Endometrial microvascular endothelial cells (primary cell): ENCODE measurements around the gene CD209. TPM values are rescaled to one million over a fixed set of nuclear protein-coding genes. Genes with fewer than 3 reads are reported as not detected.
"Not testable (repeated sequence)": the region's sequence is repeated elsewhere in the genome, so short reads cannot be mapped to it uniquely, and the experiment has no call there.

Experiments used
- in situ Hi-C: cut with HindIII; loops from 2 replicates; pipeline ENCODE4 v1.10.0; 2017; ENCODE audit warnings: low sequenced_read_pairs, low pct_unique_long_range_greater_than_20kb; ENCODE audit errors: inconsistent ontology term
- total RNA-seq: library from RNA; depleted of rRNA; stranded (reverse); fragments of >200 nt; gene quantifications from one replicate; pipeline ENCODE4 v1.2.3, GENCODE V29; 2015; ENCODE audit errors: inconsistent ontology term

Gene CD209
- total RNA-seq, 1 donor from 2014 or later: not detected

DNA sequence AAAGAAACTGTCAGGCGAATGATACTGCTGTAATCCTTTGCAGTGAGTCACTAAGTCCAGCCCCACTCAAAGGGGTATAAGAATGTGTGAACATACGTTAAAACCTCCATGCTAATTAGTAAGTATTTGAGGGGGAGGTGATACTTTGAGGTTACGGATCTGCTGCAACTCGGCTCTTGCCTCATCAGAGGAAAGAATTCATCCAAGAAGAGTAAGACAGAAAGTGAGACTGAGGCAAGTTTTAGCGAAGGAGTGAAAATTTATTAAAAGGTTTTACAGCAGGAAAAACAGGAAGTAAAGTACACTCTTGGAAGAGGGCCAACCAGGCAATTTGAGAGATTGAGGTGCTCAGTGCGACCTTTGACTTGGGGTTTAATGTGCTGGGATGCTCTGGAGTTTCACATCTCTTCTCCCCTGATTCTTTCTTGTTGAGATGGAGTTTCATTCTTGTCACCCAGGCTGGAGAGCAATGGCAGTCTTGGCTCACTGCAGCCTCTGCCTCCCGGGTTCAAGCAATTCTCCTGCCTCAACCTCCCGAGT is 25.5 kb upstream of the CD209 start:
- in situ Hi-C loops: no loop called here

DNA sequence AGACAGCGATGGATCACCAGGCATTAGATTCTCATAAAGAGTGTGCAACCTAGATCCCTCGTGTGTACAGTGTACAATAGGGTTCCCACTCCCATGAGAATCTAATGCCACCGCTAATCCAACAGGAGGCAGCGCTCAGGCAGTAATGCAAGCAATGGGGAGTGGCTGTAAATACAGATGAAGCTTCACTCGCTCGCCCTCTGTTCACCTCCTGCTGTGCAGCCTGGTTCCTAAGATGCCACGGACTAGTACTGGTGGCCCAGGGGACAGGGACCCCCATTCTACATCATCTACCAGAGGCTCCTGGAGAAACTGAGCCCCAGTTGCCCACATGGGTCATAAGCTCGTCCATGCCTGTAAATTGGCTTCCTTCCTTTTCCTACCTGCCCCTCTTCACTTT is 23.7 kb upstream of the CD209 start:
- in situ Hi-C loops: no loop called here

DNA sequence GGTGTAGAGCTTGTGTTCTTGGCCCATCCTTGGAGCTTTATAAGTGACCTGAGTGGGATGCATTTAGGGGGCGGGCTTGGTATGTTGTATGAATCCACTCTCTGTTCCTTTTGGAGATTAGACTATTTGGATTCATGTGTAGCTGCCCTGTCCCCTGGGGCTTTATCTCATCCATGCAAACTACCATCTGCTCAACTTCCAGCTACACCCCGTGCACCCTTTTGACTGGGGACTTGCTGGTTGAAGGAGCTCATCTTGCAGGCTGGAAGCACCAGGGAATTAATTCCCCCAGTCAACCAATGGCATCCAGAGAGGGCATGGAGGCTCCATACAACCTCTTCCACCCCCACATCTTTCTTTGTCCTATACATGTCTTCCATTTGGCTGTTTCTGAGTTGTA is 21.8 kb upstream of the CD209 start:
- in situ Hi-C loops: no loop called here

DNA sequence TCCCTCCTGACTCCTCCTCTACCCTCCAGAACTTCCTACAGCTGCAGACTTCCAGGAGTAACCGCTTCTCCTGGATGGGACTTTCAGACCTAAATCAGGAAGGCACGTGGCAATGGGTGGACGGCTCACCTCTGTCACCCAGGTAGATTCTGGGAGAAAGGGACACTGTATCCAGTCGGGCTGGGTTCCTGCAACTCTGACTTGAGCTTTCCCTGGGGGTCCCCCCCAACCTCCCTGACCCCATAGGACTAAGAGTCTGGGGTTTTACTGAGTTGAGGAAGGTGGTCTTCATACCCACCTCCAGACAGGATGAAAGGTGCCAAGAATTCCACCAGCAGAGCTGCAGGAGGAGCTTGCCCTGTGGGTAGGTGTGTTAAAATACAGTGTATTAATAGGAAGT is 20.2 kb upstream of the CD209 start:
- in situ Hi-C loops: no loop called here

DNA sequence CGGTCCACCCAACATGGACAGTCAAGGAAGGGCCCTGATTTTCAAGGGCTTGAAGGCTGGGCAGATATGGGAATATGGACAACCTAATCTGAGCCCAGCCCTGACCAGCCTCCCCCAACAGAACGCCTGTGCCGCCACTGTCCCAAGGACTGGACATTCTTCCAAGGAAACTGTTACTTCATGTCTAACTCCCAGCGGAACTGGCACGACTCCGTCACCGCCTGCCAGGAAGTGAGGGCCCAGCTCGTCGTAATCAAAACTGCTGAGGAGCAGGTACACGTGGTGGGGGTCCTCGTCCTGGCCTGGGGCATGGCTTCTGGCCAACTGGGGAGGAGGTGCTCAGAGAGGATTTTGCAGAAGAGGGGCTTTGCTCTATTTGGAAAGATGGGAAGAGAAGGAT is 19.2 kb upstream of the CD209 start:
- in situ Hi-C loops: no loop called here

DNA sequence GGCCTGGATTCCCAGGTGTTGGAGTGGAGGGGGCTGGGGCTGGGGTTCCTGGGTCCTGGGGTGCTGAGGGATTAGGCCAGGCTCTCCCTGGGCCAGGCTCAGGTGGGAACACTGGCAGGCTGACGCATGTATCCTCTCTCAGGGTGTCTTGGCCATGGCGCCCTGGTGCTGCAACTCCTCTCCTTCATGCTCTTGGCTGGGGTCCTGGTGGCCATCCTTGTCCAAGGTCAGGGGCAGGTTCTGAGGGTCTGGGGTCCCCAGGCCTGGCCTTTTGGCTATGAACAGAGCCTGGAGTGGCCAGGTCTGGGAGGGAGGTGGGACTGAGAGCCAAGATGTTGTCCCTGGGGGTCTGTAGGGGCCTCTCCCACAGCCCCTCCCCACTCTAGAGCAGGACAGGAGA is 17.7 kb upstream of the CD209 start:
- in situ Hi-C loops: not testable (repeated sequence)

DNA sequence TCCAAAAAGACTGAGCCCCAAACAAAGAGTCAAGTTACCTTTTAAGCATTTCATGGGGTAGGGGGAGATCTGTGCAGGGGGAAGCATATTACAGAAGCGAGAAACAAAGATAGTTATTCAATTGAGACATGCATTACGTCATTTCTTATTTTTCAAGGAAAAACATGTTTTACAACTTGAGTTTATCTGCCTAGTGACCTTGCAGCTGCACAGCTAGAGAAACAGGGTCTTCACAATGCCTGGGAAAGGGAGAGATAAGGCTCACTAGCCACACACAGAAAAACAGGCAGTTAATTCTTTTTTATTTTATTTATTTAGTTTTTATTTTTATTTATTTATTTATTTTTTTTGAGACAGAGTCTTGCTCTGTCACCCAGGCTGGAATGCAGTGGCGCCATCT is 16.8 kb upstream of the CD209 start:
- in situ Hi-C loops: not testable (repeated sequence)

DNA sequence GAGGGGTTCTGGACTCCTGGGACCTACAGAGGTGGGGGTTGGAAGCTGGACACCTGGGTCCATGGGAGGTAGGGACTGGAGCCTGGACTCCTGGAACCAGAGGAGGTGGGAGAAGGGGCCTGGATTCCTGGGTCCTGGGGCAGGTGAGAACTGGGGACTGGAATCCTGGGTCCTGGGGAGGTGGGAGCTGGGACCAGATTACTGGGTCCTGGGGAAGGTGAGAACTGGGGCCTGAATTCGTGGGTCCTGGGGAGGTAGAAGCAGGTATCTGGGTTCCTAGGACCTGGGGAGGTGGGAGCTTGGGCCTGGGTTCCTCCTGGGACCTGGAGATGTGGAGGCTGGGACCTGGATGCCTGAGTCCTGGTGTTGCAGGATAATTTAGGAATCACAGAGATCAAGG is 16.4 kb upstream of the CD209 start:
- in situ Hi-C loops: no loop called here

DNA sequence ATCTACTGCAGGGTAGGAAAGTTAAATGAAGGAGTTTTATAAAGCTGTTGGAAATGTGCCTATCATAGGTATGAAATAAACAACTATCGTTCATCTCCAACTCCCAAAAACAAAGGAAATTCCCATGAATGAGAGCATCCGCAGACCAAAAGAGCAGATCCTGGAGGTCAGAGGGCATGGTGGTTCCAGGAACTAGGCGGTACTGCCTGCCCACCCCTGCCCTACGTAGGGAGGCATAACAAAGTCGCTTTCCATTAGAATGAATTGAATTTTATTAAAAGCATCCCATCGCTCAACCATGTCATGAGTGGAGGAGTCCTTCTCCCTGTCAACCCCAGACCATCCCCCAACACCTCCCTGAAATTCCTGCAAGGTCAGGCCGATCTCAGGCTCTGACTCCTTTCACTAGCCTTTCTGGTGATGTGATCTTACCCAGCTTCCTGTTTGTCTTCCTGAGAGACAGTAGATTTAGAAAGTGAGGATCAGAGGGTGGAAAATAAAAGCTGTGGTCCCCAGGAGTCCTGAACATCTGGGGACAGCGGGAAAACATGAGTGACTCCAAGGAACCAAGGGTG is 15.5 kb upstream of the CD209 start, which contains the start of gene CLEC4M:
Gene CLEC4M, plus strand, starts transcription at position 525 of the 575 bp plus-strand sequence. Its CDS starts 24 bp downstream, at position 549.
- in situ Hi-C loops: no loop called here

DNA sequence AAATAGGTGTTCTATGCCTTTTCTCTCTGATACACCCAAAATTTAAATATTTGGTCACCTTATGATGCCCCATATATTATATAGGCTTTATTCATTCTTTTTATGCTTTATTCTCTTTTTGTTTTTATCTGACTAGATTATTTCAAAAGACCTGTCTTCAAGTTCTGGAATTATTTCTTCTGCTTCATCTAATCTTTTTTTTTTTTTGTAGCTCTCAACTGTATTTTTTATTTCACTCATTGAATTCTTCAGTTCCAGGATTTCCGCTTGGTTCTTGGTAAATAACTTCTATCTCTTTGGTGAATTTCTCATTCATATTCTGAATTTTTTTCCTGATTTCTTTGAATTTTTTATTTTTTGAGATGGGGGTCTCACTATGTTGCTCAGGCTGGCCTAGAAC is 11.8 kb upstream of the CD209 start:
- in situ Hi-C loops: no loop called here

DNA sequence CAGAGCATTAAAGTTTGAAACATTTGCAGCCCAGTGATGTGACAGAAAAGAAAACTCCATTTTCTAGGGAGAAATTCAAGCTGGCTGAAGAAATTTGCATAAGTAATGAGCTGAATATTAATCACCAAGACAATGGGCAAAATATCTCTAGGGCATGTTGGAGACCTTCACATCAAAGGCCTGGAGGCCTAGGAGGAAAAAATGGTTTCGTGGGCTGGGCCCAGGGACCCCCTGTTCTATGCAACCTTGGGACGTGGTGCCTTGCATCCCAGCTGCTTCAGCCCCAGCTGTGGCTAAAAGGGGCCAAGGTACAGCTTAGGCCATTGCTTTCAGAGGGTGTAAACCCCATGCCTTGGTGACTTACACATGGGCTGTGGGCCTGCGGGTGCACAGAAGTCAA is 10.0 kb upstream of the CD209 start:
- in situ Hi-C loops: no loop called here

DNA sequence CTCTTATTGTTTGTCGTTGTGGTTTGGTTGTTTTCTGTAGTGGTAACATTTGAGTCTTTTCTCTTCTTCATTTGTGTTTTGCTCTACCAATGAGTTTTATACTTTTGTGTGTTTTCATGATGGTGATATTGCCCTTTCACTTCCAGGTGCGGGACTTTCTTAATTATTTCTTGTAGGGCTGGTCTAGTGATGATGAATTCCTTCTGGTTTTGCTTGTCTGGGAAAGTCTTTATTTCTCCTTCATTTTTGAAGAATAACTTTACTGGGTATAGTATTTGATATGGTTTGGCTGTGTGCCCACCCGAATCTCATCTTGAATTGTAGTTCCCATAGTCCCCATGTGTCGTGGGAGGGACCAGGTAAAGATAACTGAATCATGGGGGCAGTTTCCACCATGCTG is 8.9 kb upstream of the CD209 start:
- in situ Hi-C loops: no loop called here

DNA sequence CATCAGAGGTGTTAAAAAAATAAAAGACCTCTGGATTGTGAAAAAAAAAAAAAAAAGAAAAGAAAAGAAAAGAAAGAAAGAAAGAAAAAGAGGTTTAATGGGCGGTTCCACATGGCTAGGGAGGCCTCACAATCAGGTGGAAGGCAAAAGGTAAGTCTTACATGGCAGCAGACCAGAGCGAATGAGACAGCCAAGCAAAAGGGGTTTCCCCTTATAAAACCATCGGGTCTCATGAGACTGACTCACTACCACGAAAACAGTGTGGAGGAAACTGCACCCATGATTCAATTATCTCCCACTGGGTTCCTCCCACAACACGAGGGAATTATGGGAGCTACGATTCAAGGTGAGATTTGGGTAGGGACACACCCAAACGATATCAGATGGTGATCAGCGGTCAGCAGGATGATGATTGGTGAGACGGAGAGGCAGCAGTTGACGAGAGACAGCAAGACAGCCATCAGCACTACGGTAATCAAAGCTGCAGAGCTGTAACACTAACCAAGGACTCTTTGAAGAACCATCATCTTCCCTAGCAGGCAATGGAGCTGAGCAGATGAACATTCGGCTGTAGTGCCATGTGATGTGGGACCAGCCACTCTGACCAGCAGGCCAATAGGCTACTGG is 3.9 kb upstream of the CD209 start:
- in situ Hi-C loops: no loop called here

DNA sequence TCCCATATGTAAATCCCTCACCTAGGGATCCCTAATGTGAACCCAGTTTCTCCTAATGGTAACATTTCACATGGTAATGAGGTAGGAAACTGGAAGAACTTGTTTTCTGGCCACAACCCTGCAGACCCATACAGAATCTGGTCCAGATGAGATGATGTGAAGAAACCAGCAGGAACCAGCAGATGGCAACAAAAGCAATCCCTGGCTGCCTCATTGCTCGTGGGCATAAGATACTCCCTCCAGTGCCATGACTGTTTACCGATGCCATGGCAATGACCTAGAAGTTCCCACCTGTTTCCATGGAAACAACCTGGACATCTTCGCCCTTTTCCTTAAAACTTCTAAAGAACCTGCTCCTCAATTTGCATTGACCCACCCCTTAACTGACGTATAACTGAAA is 1.4 kb upstream of the CD209 start:
- in situ Hi-C loops: no loop called here

DNA sequence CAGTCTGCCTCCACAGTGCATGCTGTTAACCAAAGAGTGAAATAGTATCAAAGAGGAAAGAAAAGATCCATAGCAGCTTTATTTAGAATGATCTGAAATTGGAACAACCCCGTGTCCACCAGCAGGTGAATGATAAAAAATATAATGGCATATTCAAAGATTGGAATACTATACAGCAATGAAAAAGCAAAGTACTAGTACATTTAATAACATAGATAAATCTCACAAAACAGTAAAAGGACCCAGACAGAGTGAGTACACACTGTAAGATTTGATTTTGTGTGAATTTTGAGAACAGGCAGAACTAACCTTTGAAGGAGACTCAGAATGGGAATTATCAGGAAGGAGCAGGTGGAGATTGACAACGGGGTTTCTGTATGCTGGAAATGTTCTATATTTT is 837 bp upstream of the CD209 start:
- in situ Hi-C loops: no loop called here

DNA sequence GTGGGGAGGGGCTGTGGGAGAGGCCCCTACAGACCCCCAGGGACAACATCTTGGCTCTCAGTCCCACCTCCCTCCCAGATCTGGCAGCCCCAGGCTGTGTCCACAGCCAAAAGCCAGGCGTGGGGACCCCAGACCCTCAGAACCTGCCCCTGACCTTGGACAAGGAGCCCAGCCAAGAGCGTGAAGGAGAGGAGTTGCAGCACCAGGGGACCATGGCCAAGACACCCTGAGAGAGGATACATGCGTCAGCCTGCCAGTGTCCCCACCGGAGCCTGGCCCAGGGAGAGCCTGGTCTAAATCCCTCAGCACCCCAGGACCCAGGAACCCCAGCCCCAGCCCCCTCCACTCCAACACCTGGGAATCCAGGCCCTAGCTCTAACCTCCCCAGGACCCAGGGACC is 1.0 kb downstream of the CD209 start:
- in situ Hi-C loops: not testable (repeated sequence)

DNA sequence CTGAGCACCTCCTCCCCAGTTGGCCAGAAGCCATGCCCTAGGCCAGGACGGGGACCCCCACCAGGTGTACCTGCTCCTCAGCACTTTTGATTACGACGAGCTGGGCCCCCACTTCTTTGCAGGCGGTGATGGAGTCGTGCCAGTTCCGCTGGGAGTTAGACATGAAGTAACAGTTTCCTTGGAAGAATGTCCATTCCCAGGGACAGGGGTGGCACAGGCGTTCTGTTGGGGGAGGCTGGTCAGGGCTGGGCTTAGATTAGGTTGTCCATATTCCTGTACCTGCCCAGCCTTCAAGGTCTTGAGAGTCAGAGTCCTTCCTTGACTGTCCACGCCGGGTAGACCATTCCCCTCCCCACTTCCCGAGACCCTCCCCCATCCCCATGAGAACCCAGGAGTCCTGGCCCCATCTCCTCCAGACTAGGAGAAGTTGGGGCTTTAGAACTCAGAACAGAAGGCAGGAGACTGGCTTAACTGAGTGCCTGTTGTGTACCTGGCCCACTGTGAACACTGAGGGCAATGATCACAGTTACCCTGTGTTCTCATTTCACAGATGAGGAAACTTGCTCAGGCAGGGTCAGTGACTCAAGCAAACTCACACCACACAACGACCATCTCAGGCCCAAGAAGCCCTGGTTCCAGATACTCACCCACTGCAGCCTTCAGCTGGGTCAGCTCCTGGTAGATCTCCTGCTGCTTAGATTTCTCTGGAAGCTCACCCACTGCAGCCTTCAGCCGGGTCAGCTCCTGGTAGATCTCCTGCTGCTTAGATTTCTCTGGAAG is 2.3 kb downstream of the CD209 start:
- in situ Hi-C loops: no loop called here

DNA sequence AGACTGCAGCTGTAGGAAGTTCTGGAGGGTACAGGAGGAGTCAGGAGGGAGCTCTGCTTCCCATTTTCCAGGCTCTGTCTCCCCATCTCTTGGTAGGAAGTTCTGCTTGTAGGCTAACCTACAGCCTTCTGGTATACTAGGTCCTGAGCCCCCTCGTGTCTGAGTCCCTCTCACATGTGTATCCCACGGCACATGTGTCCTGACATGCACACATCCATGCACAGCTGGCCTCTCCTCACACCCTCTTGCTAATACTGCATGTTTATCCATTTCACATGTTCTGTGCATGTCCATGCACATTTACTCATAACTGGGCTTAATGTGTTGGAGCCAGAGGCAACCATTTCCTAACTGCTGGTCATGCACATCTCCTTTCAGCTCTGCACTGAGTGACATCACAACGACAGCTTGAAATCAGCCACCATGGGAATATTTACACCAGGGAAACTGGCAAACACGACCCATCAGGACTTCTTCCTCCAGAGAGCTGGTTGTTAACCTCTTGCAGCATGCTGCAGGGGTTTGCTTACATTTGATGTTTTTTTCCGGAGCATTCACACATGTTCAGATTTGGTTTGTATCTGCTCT is 3.0 kb downstream of the CD209 start:
- in situ Hi-C loops: no loop called here

DNA sequence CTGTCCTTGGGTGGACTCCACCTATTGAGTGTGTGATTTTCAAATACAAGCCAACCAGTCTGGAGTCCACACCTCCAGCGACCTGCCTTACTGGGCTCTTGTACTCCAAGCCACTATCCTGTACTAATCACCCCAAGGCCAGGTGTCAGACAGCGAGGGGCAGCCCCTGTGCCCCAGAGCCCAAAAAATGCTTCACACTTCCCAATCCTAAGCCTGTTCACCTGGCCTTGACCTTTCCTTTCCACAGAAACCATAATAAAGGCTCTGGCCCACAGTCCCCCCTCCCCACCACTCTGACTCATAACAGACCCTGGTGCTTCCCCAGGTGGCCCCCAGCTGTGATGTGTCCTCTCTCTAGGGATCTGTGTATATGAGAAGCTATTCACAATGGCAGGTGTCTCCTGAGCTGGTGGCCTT is 3.9 kb downstream of the CD209 start:
- in situ Hi-C loops: no loop called here

DNA sequence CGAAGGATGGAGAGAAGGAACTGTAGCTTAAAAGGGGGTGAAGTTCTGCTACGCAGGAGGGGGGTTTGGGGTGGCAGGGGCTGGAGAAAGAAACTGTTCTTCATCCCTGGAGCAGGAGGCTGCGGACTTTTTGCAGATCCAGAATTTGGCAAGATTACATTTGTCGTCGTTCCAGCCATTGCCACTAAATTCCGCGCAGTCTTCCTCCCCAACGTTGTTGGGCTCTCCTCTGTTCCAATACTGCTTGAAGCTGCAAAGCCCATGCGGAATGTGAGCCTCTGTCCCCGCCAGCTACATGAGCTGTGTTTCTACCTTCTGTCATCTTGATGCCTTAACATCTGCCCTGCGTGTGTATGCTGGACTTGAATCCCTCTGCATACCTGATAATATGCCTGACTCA is 4.3 kb downstream of the CD209 start:
- in situ Hi-C loops: no loop called here
